Measurements from ENCODE around the gene LRRC8E. TPM values are rescaled to one million over a fixed set of nuclear protein-coding genes. Genes with fewer than 3 reads are reported as not detected.
A peak's percentile ranks its signal among the peaks of the same experiment; 100 is the strongest.

Gene LRRC8E
- total RNA-seq, 2 donors from 2014 or later = not detected

DNA sequence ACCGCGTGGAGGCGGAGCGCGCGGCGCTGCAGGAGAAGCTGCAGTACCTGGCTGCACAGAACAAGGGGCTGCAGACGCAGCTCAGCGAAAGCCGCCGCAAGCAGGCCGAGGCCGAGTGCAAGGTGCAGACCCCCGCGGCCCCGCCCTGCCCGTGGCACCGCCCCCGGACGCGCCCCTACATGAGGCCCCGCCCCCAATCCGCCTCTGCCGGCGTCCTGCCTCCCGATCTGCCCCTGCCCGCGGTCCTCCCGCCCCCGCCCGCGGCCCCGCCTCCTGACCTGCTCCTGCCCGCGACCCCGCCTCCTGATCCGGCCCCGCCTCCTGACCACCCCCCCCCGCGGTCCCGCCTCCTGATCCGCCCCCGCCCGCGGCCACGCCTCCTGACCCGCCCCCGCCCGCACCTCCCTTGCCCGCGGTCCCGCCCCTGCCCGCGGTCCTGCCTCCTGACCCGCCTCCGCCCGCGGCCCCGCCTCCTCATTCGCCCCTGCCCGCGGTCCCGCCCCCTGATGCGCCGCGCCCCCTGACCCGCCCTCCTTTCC is 25.8 kb upstream of the LRRC8E start:
- ATAC-seq (peak; percentile 51 to 81), DNase-seq (ENCODE audit: low spot score in 2 of 2) (peak in 1 of 2 donors; percentile 82)
- no peaks in the 10 kb centered on the region for H3K9me3 Mint-ChIP-seq
- no peak overlapping the region for H3K27ac Mint-ChIP-seq
- no peaks in the 10 kb centered on the region for H3K36me3 Mint-ChIP-seq

DNA sequence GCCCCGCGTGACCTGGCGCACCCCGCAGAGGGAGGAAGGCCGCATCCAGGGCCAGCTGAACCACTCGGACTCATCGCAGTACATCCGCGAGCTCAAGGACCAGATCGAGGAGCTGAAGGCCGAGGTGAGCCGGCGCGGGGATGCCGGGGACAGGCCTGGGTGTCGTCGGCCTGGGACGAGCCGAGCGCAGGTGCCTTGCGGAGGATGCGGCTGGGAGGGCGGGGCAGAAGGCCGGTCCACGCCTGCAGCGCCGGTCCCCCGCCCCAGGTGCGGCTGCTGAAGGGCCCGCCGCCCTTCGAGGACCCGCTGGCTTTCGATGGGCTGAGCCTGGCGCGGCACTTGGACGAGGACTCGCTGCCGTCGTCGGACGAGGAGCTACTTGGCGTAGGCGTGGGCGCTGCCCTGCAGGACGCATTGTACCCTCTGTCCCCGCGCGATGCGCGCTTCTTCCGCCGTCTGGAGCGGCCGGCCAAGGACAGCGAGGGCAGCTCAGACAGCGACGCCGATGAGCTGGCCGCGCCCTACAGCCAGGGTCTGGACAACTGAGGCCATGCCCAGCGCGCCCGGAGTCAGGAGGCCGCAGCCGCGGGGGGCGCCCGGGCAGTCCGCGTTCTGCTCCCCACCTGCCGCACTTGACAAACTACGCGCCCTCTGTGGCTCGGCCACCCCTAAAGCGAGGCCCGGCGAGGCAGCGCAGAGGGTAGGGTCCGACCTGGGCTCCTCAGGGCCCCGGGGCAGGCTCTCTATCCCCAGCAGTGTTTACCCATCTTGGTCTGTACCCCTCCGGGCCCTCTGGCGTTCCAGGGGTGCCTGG is 24.9 kb upstream of the LRRC8E start:
- ATAC-seq = peak; percentile 7 to 9
- H3K27ac Mint-ChIP-seq = no peak overlapping the region
- H3K9me3 Mint-ChIP-seq = no peaks in the 10 kb centered on the region
- H3K36me3 Mint-ChIP-seq = no peaks in the 10 kb centered on the region
- DNase-seq (ENCODE audit: low spot score in 2 of 2) = no peak

DNA sequence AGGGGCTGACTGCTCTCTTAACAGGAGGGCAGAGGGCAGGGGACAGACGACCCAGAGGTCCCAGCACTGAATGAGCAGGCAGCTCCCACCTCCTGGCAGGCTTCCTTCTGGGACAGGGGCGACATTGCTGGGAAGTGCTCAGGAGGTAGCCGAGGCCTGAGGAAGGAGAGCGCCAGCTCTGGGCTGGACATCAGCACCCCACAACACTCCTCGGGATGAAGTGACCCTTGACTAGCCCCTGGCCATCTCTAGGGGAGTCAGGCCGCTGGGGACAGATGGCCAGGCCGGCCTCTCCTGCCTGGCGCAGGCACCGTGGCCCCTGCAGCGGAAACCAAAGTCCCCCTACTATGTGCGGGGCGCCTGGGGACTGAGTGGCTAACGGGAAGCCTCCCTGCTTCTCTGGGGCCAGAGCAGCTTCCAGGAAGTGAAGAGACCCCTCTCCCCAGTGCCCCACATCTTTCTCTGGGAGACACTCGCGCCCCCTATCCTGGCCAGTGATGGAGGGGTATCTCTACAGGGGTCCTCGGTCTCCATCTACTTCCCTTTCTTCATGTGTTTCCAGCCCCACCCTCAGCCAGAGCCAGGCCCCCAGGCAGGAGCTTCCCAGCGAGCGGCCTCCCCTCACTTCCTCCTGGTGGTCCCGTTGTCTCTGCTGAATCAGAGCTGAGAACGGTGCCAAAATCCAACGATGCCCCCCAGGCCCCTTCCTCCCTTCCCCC is 24.2 kb upstream of the LRRC8E start:
- Mint-ChIP-seq H3K27ac (no peak overlapping the region), H3K36me3 (no peaks in the 10 kb centered on the region)

GRCh38 chr19:7864690-7865074 is 23.6 kb upstream of the LRRC8E start:
- DNase-seq (ENCODE audit: low spot score in 2 of 2) (no peak), ATAC-seq (no peak)
- no peaks in the 10 kb centered on the region for H3K9me3 Mint-ChIP-seq
- no peaks in the 10 kb centered on the region for H3K36me3 Mint-ChIP-seq
- H3K27ac Mint-ChIP-seq = no peak overlapping the region

More for the DNA sequence above, 24.2 kb upstream of the LRRC8E start:
- DNase-seq (ENCODE audit: low spot score in 2 of 2) (no peak), ATAC-seq (no peak)
- no peaks in the 10 kb centered on the region for H3K9me3 Mint-ChIP-seq

DNA sequence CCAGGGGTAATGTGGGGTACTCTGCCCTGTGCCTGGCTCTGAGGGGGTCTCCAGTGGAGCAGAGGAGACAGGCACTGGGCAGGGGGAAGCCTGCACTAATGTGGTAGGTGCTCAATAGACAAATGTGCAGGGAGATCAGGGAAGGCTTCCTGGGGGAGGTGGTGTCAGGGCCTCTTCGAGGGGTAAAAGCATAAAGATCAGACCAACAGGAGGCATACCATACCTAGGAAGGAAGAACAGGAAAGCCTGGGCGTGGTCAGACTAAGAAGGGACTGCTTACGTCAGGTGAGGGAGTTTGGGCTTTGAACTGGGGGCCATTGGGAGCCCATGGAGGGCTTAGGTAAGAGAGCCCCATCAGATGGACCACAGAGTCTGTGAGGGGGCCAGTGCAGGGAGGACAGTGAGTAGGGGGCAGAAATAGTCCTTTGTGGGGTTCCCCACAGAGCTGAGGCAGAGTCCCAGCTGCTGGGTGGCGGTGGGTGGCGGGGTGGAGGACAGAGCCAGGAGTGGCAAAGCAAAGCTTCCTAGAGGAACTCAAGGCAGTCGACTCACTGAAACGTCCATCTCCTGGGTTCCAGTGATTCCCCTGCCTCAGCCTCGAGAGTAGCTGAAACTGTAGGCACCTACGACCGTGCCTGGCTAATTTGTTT is 22.9 kb upstream of the LRRC8E start:
- Mint-ChIP-seq H3K36me3 (no peaks in the 10 kb centered on the region), H3K9me3 (no peaks in the 10 kb centered on the region), H3K27ac (no peak overlapping the region)
- DNase-seq (ENCODE audit: low spot score in 2 of 2) = no peak
- no peak for ATAC-seq

DNA sequence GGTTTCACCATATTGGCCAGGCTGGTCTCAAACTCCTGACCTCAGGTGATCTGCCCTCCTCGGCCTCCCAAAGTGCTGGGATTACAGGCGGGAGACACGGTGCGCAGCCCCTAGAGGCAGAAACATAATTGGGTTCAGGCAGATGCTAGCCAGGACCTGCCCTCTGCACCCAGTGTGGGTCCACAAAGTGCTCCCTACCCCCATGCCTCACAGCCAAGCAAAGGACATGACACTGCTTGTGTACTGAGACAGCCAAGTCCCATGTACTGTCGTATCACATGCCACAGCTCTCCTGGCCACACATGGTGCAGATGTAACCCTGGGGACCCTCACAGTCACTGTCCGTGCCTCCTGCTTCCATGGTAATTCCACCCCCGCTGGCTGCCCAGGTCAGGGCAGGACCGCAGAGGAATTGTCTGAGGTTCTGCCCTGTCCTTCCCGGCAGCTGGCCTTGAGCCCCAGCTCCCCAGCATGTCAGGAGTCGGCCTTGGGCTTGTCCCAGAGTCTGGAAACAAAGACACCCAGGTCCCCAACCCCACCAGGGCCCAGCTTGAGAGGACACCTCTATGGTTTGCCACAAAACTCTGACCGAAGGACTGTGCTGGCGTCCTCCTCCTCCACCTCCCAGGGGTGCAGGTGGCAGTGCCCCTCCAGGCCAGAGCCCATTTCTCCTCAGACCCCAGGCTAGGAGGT is 21.8 kb upstream of the LRRC8E start:
- Mint-ChIP-seq H3K27ac (no peak overlapping the region), H3K9me3 (peaks cover 0 to 4% of the 10 kb centered on the region in 2 donors), H3K36me3 (no peaks in the 10 kb centered on the region)
- ATAC-seq (no peak), DNase-seq (ENCODE audit: low spot score in 2 of 2) (no peak)

DNA sequence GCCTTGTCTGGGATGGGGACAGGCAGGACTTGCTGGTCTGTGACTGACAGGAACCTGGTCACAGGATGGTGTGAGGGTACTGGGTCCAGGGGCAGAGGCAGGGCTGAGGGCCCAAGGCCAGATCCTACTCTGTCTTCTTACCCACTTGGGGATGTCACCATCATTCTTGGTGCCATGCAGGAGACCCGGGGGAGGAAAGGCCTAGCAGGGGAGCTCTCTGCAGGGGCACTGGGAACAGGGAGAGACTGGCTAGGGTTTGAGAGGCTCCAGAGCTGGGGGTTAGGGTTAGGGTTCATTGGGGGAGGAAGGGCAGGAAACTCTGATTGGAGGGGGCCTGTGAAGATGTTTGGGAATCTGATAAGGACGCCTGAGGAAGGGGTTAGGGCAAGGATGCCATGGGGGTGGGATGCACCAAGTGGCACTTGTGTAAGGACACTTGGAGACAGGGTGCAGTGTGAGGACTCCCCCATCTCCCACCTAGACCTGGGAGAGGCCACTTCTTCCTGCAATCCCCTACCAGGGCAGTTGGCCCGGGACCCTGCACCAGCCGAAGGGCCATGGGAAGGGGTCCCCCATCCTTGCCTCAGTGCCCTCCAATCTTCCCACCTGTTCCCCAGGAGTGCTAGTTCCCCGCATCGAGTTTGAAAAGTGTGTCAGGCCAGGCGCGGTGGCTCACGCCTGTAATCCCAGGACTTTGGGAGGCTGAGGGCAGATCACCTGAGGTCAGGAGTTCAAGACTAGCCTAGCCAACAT is 21.0 kb upstream of the LRRC8E start:
- DNase-seq (ENCODE audit: low spot score in 2 of 2) (no peak), ATAC-seq (no peak)
- Mint-ChIP-seq H3K9me3 (peaks cover 0 to 4% of the 10 kb centered on the region in 2 donors), H3K36me3 (no peaks in the 10 kb centered on the region), H3K27ac (no peak overlapping the region)

GRCh38 chr19:7868326-7868670 is 20.0 kb upstream of the LRRC8E start:
- no peak overlapping the region for H3K27ac Mint-ChIP-seq
- DNase-seq (ENCODE audit: low spot score in 2 of 2) = no peak

DNA sequence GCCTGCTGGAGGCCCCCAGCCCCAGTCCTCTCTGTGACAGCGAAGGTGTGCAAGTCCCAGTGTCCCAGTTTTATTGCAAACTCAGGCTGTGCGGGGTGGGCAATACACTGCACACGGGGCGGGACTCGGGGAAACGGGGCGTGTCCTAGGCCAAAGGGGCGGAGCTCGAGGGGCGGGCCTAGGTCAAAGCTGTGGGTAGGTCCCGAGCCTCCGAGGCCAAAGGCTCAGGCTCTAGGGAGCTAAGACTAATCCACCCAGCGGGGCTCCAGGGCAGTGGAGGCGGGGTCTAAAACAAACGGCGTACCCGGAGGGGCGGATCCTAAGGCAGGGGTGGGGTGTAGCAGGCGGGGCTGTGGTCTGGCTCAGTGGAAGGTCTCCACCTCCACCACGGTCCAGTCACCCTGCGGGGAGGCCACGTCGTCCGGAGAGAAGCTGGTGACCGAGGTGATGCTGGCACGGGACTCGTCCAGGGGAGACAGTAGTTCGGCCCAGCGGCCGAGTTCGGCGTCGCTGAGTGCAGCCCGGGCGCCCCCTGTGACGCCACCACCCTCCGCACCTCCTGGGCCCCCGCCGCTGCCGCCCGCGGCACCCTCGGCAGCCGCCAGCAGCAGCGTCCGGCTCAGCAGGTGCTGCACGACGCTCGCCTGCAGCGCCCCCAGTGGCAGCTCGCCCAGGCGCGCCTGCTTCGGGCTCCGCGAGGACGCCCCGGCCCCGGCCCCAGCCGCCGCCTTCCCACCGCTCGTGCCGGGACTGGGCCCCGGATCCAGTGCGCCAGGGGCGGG is 19.4 kb upstream of the LRRC8E start:
- no peaks in the 10 kb centered on the region for H3K36me3 Mint-ChIP-seq
- H3K27ac Mint-ChIP-seq = no peak overlapping the region
- peaks cover 0 to 4% of the 10 kb centered on the region in 2 donors for H3K9me3 Mint-ChIP-seq
- DNase-seq (ENCODE audit: low spot score in 2 of 2) = peak; percentile 84 to 86
- ATAC-seq = peak; percentile 72 to 81

More at GRCh38 chr19:7868326-7868670, 20.0 kb upstream of the LRRC8E start:
- H3K9me3 Mint-ChIP-seq = peaks cover 0 to 4% of the 10 kb centered on the region in 2 donors
- no peaks in the 10 kb centered on the region for H3K36me3 Mint-ChIP-seq
- no peak for ATAC-seq

GRCh38 chr19:7869453-7869909 is 18.8 kb upstream of the LRRC8E start:
- H3K27ac Mint-ChIP-seq = no peak overlapping the region
- ATAC-seq (peak; percentile 48 to 65), DNase-seq (ENCODE audit: low spot score in 2 of 2) (peak in 1 of 2 donors; percentile 86)
- H3K9me3 Mint-ChIP-seq = peaks cover 0 to 4% of the 10 kb centered on the region in 2 donors
- H3K36me3 Mint-ChIP-seq = no peaks in the 10 kb centered on the region

DNA sequence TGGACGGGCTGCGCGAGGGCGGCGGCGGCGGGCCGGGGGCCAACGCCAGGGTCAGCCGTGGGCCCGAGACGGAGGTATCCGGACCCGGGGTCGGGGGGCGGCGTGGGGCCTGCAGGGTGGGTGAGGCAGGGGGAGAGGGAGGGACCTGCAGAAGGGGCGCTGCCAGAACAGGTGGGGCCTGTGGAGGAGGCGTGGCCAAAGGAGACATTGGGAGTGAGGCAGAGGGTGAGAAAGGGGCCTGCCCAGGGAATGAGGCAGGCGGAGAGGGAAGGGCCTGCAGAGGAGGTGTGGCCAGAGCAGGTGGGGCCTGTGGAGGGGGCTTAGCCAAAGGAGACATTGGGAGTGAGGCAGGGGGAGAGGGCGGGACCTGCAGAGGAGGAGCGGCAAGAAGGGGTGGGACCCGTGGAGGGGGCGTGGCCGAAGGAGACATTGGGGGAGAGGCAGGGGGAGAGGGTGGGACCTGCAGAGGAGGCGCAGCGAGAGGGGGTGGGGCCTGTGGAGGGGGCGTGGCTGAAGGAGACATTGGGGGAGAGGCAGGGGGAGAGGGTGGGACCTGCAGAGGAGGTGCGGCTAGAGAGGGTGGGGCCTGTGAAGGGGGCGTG is 18.3 kb upstream of the LRRC8E start:
- DNase-seq (ENCODE audit: low spot score in 2 of 2) (peak in 1 of 2 donors; percentile 49), ATAC-seq (peak in 1 of 2 donors; percentile 7)
- H3K36me3 Mint-ChIP-seq = no peaks in the 10 kb centered on the region
- no peak overlapping the region for H3K27ac Mint-ChIP-seq
- H3K9me3 Mint-ChIP-seq = peaks cover 0 to 4% of the 10 kb centered on the region in 2 donors

DNA sequence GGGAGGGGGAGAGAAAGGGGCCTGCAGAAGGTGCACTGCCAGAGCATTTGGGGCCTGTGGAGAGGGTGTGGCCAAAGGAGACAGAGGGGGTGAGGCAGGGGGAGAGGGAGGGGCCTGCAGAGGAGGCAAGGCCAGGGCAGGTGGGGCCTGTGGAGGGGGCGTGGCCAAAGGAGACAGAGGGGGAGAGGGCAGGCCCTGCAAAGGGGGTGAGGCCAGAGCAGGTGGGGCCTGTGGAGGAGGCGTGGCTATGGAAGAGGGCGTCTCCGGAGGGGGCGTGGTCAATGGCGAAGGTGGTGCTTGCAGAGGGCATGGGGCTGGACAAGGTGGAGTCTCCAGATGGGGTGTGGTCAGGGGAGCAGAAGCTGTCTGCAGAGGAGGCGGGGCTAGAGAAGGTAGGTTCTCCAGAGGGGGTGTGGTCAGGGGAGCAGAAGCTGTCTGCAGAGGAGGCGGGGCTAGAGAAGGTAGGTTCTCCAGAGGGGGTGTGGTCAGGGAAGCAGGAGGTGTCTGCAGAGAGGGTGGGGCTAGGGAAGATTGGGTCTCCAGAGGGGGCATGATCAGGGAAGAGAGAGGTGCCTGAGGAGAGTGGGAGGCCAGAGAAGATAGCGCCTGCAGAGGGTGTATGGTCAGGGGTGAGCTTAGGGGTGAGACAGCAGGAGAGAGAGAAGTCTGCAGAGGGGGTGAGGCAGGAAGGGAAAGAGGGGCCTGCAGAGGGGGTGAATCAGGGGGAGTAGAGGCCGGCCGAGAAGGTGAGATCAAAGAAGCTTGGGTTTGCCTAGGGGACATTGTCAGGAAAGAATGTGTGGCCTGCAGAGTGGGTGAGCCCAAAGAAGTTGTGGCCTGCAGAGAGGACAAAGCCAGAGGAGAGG is 17.5 kb upstream of the LRRC8E start:
- peaks cover 0 to 4% of the 10 kb centered on the region in 2 donors for H3K9me3 Mint-ChIP-seq
- peak; percentile 1 to 10 for ATAC-seq
- DNase-seq (ENCODE audit: low spot score in 2 of 2) = peak in 1 of 2 donors; percentile 72
- no peaks in the 10 kb centered on the region for H3K36me3 Mint-ChIP-seq
- no peak overlapping the region for H3K27ac Mint-ChIP-seq

DNA sequence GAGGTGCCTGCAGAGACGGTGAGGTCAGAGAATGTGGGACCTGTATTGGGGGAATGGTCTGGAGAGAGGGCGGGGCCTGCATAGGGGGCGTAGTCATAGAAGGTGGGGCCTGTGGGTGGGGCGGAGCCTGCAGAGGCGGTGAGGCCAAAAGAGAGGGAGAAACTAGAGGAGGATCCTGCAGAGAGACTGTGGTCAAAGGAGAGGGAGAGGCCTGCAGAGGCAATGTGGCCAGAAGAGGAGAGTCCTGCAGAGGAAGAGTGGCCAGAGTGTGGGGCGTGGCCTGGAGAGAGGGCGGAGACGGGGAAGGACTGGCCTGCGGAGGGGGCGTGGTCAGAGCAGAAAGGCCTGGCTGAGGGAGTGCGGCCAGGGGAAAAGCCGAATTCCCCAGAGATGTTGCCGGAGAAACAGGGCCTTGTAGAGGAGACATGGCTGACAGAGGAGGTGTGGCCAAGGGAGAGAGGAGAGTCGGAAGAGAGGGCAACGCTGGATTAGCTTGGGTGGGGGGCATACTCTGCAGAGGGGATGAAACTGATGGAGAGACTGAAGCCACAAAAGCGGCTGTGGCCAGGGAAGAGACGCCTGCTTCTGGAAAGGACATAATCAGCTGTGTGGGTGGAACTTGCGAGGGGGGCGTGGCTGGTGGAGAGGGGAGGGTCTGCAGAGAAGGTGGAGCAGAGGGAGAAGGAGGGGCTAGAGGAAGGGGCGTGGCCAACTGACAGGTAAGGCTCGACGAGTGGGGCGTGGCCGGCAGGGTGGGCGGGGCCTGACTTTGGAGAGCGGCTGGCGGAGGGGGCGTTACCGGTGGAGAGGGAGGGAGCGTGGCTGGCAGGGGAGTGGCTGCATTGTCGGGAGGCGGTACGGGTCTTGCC is 16.6 kb upstream of the LRRC8E start:
- no peaks in the 10 kb centered on the region for H3K36me3 Mint-ChIP-seq
- H3K27ac Mint-ChIP-seq = no peak overlapping the region
- H3K9me3 Mint-ChIP-seq = peaks cover 0 to 4% of the 10 kb centered on the region in 2 donors
- DNase-seq (ENCODE audit: low spot score in 2 of 2) (peak in 1 of 2 donors; percentile 94), ATAC-seq (peak; percentile 8 to 17)
